ENCODE results near the gene CAPN5. TPM values are rescaled to one million over a fixed set of nuclear protein-coding genes. Genes with fewer than 3 reads are reported as not detected.
A peak's percentile ranks its signal among the peaks of the same experiment; 100 is the strongest.

Gene CAPN5
- total RNA-seq, 1 donor from 2014 or later, result 18.3 TPM

- no peak overlapping the region for H3K27ac Mint-ChIP-seq
Observed at GRCh38 chr11:77039491-77040400, 27.0 kb upstream of the CAPN5 start.

GRCh38 chr11:77040401-77040777 lies 26.4 kb upstream of the CAPN5 start:
- TF ChIP-seq CTCF (IDR thresholded peaks at IDR 0.05; ENCODE audit: unreplicated experiment), result no peak
- H3K4me3 Mint-ChIP-seq, result peak overlapping the region; percentile 42
- no peaks in the 10 kb centered on the region for H3K9me3 Mint-ChIP-seq
- H3K27me3 Mint-ChIP-seq (ENCODE audit: low read depth), result peaks cover 67% of the 10 kb centered on the region
- peaks cover 17% of the 10 kb centered on the region for H3K4me1 Mint-ChIP-seq
- no peaks in the 10 kb centered on the region for H3K36me3 Mint-ChIP-seq
- H3K27ac Mint-ChIP-seq, result no peak overlapping the region
- no peak for DNase-seq (ENCODE audit: low spot score in 2 of 2, unreplicated experiment in 2 of 2)

More at GRCh38 chr11:77039491-77040400, 27.0 kb upstream of the CAPN5 start:
- Mint-ChIP-seq H3K4me1 (peaks cover 19% of the 10 kb centered on the region), H3K36me3 (no peaks in the 10 kb centered on the region), H3K4me3 (peak overlapping the region; percentile 40), H3K9me3 (no peaks in the 10 kb centered on the region), H3K27me3 (ENCODE audit: low read depth) (peaks cover 61% of the 10 kb centered on the region)
- DNase-seq (ENCODE audit: low spot score in 2 of 2, unreplicated experiment in 2 of 2), result peak in 1 of 2 experiments; percentile 56
- peak; percentile 39 for TF ChIP-seq CTCF (IDR thresholded peaks at IDR 0.05; ENCODE audit: unreplicated experiment)

GRCh38 chr11:77040889-77041288 lies 25.9 kb upstream of the CAPN5 start:
- no peak for TF ChIP-seq CTCF (IDR thresholded peaks at IDR 0.05; ENCODE audit: unreplicated experiment)
- no peak overlapping the region for H3K27ac Mint-ChIP-seq
- DNase-seq (ENCODE audit: low spot score in 2 of 2, unreplicated experiment in 2 of 2), result no peak
- no peaks in the 10 kb centered on the region for H3K36me3 Mint-ChIP-seq
- peaks cover 72% of the 10 kb centered on the region for H3K27me3 Mint-ChIP-seq (ENCODE audit: low read depth)
- H3K9me3 Mint-ChIP-seq, result no peaks in the 10 kb centered on the region
- H3K4me3 Mint-ChIP-seq, result peak overlapping the region; percentile 42
- peaks cover 14% of the 10 kb centered on the region for H3K4me1 Mint-ChIP-seq

- no peak overlapping the region for H3K27ac Mint-ChIP-seq
- peaks cover 64% of the 10 kb centered on the region for H3K27me3 Mint-ChIP-seq (ENCODE audit: low read depth)
- no peak overlapping the region for H3K4me3 Mint-ChIP-seq
- TF ChIP-seq CTCF (IDR thresholded peaks at IDR 0.05; ENCODE audit: unreplicated experiment), result no peak
- no peaks in the 10 kb centered on the region for H3K36me3 Mint-ChIP-seq
- peaks cover 12% of the 10 kb centered on the region for H3K4me1 Mint-ChIP-seq
- H3K9me3 Mint-ChIP-seq, result no peaks in the 10 kb centered on the region
- DNase-seq (ENCODE audit: low spot score in 2 of 2, unreplicated experiment in 2 of 2), result no peak
Observed at GRCh38 chr11:77042111-77042726, 24.6 kb upstream of the CAPN5 start.

GRCh38 chr11:77044356-77044755 lies 22.4 kb upstream of the CAPN5 start:
- Mint-ChIP-seq H3K4me3 (no peak overlapping the region), H3K9me3 (no peaks in the 10 kb centered on the region), H3K4me1 (peaks cover 10% of the 10 kb centered on the region), H3K36me3 (no peaks in the 10 kb centered on the region), H3K27ac (no peak overlapping the region), H3K27me3 (ENCODE audit: low read depth) (peaks cover 45% of the 10 kb centered on the region)
- no peak for DNase-seq (ENCODE audit: low spot score in 2 of 2, unreplicated experiment in 2 of 2)
- TF ChIP-seq CTCF (IDR thresholded peaks at IDR 0.05; ENCODE audit: unreplicated experiment), result no peak
